GM12892 (cell line): ENCODE data around the gene TMX1.

Experiments used
- POLR2AphosphoS5 ChIP-seq: IDR thresholded peaks from 2 replicates; pipeline ENCODE4 v1.6.1; 2011; ENCODE audit warnings: low read depth, low read length, control low read depth
- TAF1 ChIP-seq: IDR thresholded peaks from 2 replicates; pipeline ENCODE4 v1.6.1; 2011; ENCODE audit warnings: low read depth, mild to moderate bottlenecking, control low read depth, low read length, borderline replicate concordance

GRCh38 chr14:51298895-51299294, 58.8 kb downstream of the TMX1 start:
- TF ChIP-seq TAF1: no peak
- TF ChIP-seq POLR2AphosphoS5: no peak
